Endodermal cell (in vitro differentiated cells): Measurements from ENCODE around the gene PRR5L. TPM values are rescaled to one million over a fixed set of nuclear protein-coding genes. Genes with fewer than 3 reads are reported as not detected.

ENCODE experiments used
- DNase-seq: peaks from one replicate; pipeline ENCODE4 v3.0.0-alpha.2; 2017
- H3K27ac ChIP-seq: 2 replicates; pipeline ENCODE4 v1.5.1; 2013; ENCODE audit warnings: mild to moderate bottlenecking, low read depth, low read length, moderate library complexity
- H3K27me3 ChIP-seq: 2 replicates; pipeline ENCODE4 v1.6.1; 2013; ENCODE audit warnings: mild to moderate bottlenecking, low read length, moderate library complexity; ENCODE audit not compliant: insufficient read depth, control insufficient read depth, poor library complexity, severe bottlenecking
- H3K36me3 ChIP-seq: 2 replicates; pipeline ENCODE4 v1.7.0; 2013; ENCODE audit warnings: mild to moderate bottlenecking, low read length, moderate library complexity; ENCODE audit not compliant: control insufficient read depth, insufficient read depth
- H3K4me1 ChIP-seq: one replicate; pipeline ENCODE4 v1.7.0; 2013; ENCODE audit warnings: low read length; ENCODE audit not compliant: control insufficient read depth, insufficient read depth
- H3K4me3 ChIP-seq: 2 replicates; pipeline ENCODE4 v1.5.1; 2013; ENCODE audit warnings: mild to moderate bottlenecking, low read length, moderate library complexity
- H3K9ac ChIP-seq: 2 replicates; pipeline ENCODE4 v1.6.1; 2013; ENCODE audit warnings: mild to moderate bottlenecking, low read length, moderate library complexity; ENCODE audit not compliant: poor library complexity, severe bottlenecking; ENCODE audit errors: extremely low read depth
- H3K9me3 ChIP-seq: 2 replicates; pipeline ENCODE4 v1.6.1; 2013; ENCODE audit warnings: mild to moderate bottlenecking, low read length, moderate library complexity; ENCODE audit not compliant: control insufficient read depth
- H3K27ac Mint-ChIP-seq: 2 replicates; pipeline ENCODE4 v1.8.0; 2020; ENCODE audit warnings: mixed read lengths
- H3K27me3 Mint-ChIP-seq: 2 replicates; pipeline ENCODE4 v1.8.0; 2021; ENCODE audit warnings: mild to moderate bottlenecking, mixed read lengths; ENCODE audit not compliant: insufficient read depth
- H3K36me3 Mint-ChIP-seq: 2 replicates; pipeline ENCODE4 v1.8.0; 2020; ENCODE audit warnings: low read depth, mixed read lengths
- H3K4me1 Mint-ChIP-seq: 2 replicates; pipeline ENCODE4 v1.8.0; 2020; ENCODE audit warnings: mixed read lengths
- H3K4me3 Mint-ChIP-seq: 2 replicates; pipeline ENCODE4 v1.8.0; 2020; ENCODE audit warnings: mild to moderate bottlenecking, moderate library complexity, mixed read lengths
- H3K9me3 Mint-ChIP-seq: 2 replicates; pipeline ENCODE4 v1.8.0; 2020; ENCODE audit warnings: mild to moderate bottlenecking, mixed read lengths
- CTCF ChIP-seq: fragments of 200-600 bp; sonication (generic); conservative IDR thresholded peaks from 2 replicates; pipeline ENCODE4 v1.5.0; 2021; ENCODE audit warnings: antibody characterized with exemption, mild to moderate bottlenecking
- WGBS, 2 experiments: methylation state at CpG; one replicate each; pipeline versions ENCODE4 v1.1.5 to v1.1.7; 2013; ENCODE audit warnings: missing lambda C conversion rate in 2 of 2, mixed read lengths in 1 of 2; ENCODE audit not compliant: insufficient coverage in 1 of 2, insufficient read length in 1 of 2; 5-methylcytosine and 5-hydroxymethylcytosine counted together
- total RNA-seq, 2 donors: library from RNA; stranded (reverse); fragmentation: NEBNext Ultra II Directional in 1 of 2; extraction: Animal tissue kit (Norgen Biotek cat#: 25700) in 1 of 2; gene quantifications; 2 replicates in 1 of 2; 3 replicates in 1 of 2; pipeline ENCODE4 v1.2.1, GENCODE V29; 2021

PRR5L gene
- total RNA-seq, 2 donors from 2014 or later = 5.3 to 7.2 TPM

- Mint-ChIP-seq H3K9me3 (peaks cover 4% of the 10 kb centered on the region), H3K27ac (no peak overlapping the region), H3K36me3 (no peaks in the 10 kb centered on the region), H3K27me3 (peaks cover 62% of the 10 kb centered on the region), H3K4me3 (no peak overlapping the region), H3K4me1 (peaks cover 12% of the 10 kb centered on the region)
- H3K36me3 ChIP-seq = no peaks in the 10 kb centered on the region
- peaks cover 39% of the 10 kb centered on the region for H3K27me3 ChIP-seq
- no peak for TF ChIP-seq CTCF
- no peak for DNase-seq
- H3K27ac ChIP-seq = no peak overlapping the region
- H3K4me1 ChIP-seq = no peaks in the 10 kb centered on the region
- H3K9ac ChIP-seq = no peak overlapping the region
- no peaks in the 10 kb centered on the region for H3K9me3 ChIP-seq
- no peak overlapping the region for H3K4me3 ChIP-seq
- 79 to 83% methylated on average over 4 to 5 of the region's 5 CpGs for WGBS, 2 experiments
These were observed 121.1 kb downstream of the PRR5L start for GRCh38 chr11:36417154-36417553.

GRCh38 chr11:36419791-36420424, 123.8 kb downstream of the PRR5L start:
- Histone ChIP-seq H3K36me3 (no peaks in the 10 kb centered on the region), H3K27ac (no peak overlapping the region), H3K9me3 (no peaks in the 10 kb centered on the region), H3K9ac (no peak overlapping the region), H3K4me3 (no peak overlapping the region), H3K27me3 (peaks cover 67% of the 10 kb centered on the region), H3K4me1 (no peaks in the 10 kb centered on the region)
- H3K9me3 Mint-ChIP-seq = peaks cover 3% of the 10 kb centered on the region
- peaks cover 89% of the 10 kb centered on the region for H3K27me3 Mint-ChIP-seq
- H3K36me3 Mint-ChIP-seq = no peaks in the 10 kb centered on the region
- DNase-seq = no peak
- no peak overlapping the region for H3K4me3 Mint-ChIP-seq
- H3K27ac Mint-ChIP-seq = no peak overlapping the region
- 94 to 97% methylated on average over 5 to 6 of the region's 7 CpGs for WGBS, 2 experiments
- H3K4me1 Mint-ChIP-seq = peaks cover 12% of the 10 kb centered on the region
- no peak for TF ChIP-seq CTCF

GRCh38 chr11:36421546-36422155, 125.6 kb downstream of the PRR5L start:
- Histone ChIP-seq H3K4me1 (no peaks in the 10 kb centered on the region), H3K36me3 (no peaks in the 10 kb centered on the region), H3K4me3 (no peak overlapping the region), H3K9ac (no peak overlapping the region), H3K9me3 (no peaks in the 10 kb centered on the region), H3K27me3 (peaks cover 74% of the 10 kb centered on the region), H3K27ac (no peak overlapping the region)
- no peak overlapping the region for H3K27ac Mint-ChIP-seq
- H3K36me3 Mint-ChIP-seq = no peaks in the 10 kb centered on the region
- H3K9me3 Mint-ChIP-seq = no peaks in the 10 kb centered on the region
- H3K27me3 Mint-ChIP-seq = peaks cover 98% of the 10 kb centered on the region
- H3K4me3 Mint-ChIP-seq = no peak overlapping the region
- peaks cover 12% of the 10 kb centered on the region for H3K4me1 Mint-ChIP-seq
- no peak for TF ChIP-seq CTCF
- WGBS, 2 experiments = 87 to 100% methylated on average over 2 to 6 of the region's 6 CpGs
- DNase-seq = no peak
